Natural killer cell treated with Interleukin-12 subunit alpha and Interleukin-12 subunit beta and Interleukin-15 and Interleukin-18, amount 100 ng/mL, for 72 hours (primary cell): Measurements from ENCODE around the gene HOXD4. TPM values are rescaled to one million over a fixed set of nuclear protein-coding genes. Genes with fewer than 3 reads are reported as not detected.

Experiments used
- ATAC-seq, 2 donors: fragments of 150-1000 bp; cut with Tn5 transposase in 1 of 2; sonication (Bioruptor Pico), chemical (Tn5 transposase) in 1 of 2; 2 replicates each; pipeline ENCODE4 v1.10.0; 2021
- DNase-seq: peaks from one replicate; pipeline ENCODE4 v3.0.0; 2022; ENCODE audit warnings: low spot score
- H3K27ac Mint-ChIP-seq, 2 donors: 1 replicate in 1 of 2; 2 replicates in 1 of 2; pipeline ENCODE4 v1.8.0; 2022; ENCODE audit warnings: mixed read lengths in 2 of 2, mild to moderate bottlenecking in 1 of 2, moderate library complexity in 1 of 2
- H3K27me3 Mint-ChIP-seq, 2 donors: 1 replicate in 1 of 2; 2 replicates in 1 of 2; pipeline ENCODE4 v1.8.0; 2022; ENCODE audit warnings: mixed read lengths in 2 of 2
- H3K36me3 Mint-ChIP-seq: one replicate; pipeline ENCODE4 v1.8.0; 2022; ENCODE audit warnings: mixed read lengths
- H3K4me1 Mint-ChIP-seq, 2 donors: 1 replicate in 1 of 2; 2 replicates in 1 of 2; pipeline ENCODE4 v1.8.0; 2022; ENCODE audit warnings: low read depth in 2 of 2, mixed read lengths in 2 of 2, mild to moderate bottlenecking in 1 of 2
- H3K4me3 Mint-ChIP-seq: one replicate; pipeline ENCODE4 v1.8.0; 2022; ENCODE audit warnings: mixed read lengths
- H3K9me3 Mint-ChIP-seq: 2 replicates; pipeline ENCODE4 v1.8.0; 2022; ENCODE audit warnings: mixed read lengths
- total RNA-seq, 2 donors: library from RNA; stranded (reverse); gene quantifications; one replicate each; pipeline ENCODE4 v1.2.3, GENCODE V29; 2022

HOXD4 gene
- total RNA-seq, 2 donors from 2014 or later = not detected

GRCh38 chr2:176118601-176119339 lies 32.6 kb upstream of the HOXD4 start:
- peaks cover 54 to 69% of the 10 kb centered on the region in 2 donors for H3K27me3 Mint-ChIP-seq
- H3K4me3 Mint-ChIP-seq = peak overlapping the region; percentile 40
- H3K4me1 Mint-ChIP-seq = peaks cover 9 to 11% of the 10 kb centered on the region in 2 donors
- DNase-seq (no peak), ATAC-seq (no peak)
- peaks cover 3% of the 10 kb centered on the region for H3K9me3 Mint-ChIP-seq
- H3K27ac Mint-ChIP-seq = no peak overlapping the region
- peaks cover 13% of the 10 kb centered on the region for H3K36me3 Mint-ChIP-seq

GRCh38 chr2:176120364-176121189 lies 30.8 kb upstream of the HOXD4 start:
- H3K4me1 Mint-ChIP-seq = peaks cover 9 to 13% of the 10 kb centered on the region in 2 donors
- DNase-seq (no peak), ATAC-seq (no peak)
- no peak overlapping the region for H3K4me3 Mint-ChIP-seq
- H3K27ac Mint-ChIP-seq = no peak overlapping the region
- peaks cover 64 to 73% of the 10 kb centered on the region in 2 donors for H3K27me3 Mint-ChIP-seq
- H3K9me3 Mint-ChIP-seq = peaks cover 3% of the 10 kb centered on the region
- H3K36me3 Mint-ChIP-seq = peaks cover 13% of the 10 kb centered on the region

DNA sequence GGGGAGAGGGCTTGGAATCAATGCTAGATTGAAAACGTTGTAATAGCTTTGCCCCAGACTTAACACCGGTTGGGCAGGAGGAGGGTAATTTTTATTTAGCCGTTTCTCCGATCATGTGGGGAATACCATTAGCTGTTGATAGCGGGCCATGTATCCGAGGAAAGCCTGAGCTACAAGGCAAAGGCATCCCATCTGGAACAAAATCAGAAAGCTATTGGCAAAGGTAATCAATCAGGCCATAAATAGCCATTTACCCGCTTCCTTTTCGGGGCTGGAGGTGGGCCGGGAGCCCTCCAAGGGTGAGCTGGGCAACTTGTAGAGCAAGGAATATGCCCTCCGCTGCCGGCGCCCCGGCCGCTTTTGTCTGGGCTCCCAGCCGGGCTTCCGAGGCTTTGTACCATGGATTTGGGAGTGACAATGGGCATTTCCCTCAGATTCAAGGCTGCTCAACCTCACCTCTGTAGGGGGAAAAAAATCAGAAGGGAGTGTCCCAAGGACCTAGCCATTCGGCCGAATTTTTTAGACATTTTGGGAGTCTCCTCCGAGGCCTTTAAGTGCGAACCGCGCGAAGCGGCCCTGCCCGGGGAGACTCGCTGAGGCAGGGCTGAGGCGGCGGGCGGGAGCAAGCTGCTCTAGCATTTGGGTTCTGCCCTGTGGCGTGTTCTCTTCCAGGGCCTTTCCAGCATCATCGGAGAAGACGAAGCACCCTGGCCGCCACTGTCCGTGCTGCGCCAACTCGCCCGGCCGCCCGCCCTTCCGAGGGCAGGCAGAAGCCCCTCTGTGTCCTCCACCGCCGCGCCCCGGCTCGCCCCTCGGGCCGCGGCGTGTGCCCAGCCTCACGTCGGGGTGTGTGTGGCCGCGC lies 29.9 kb upstream of the HOXD4 start:
- H3K4me3 Mint-ChIP-seq = no peak overlapping the region
- no peak overlapping the region for H3K27ac Mint-ChIP-seq
- H3K4me1 Mint-ChIP-seq = peaks cover 9 to 13% of the 10 kb centered on the region in 2 donors
- ATAC-seq (no peak), DNase-seq (no peak)
- H3K27me3 Mint-ChIP-seq = peaks cover 67 to 76% of the 10 kb centered on the region in 2 donors
- peaks cover 13% of the 10 kb centered on the region for H3K36me3 Mint-ChIP-seq
- H3K9me3 Mint-ChIP-seq = peaks cover 3% of the 10 kb centered on the region

DNA sequence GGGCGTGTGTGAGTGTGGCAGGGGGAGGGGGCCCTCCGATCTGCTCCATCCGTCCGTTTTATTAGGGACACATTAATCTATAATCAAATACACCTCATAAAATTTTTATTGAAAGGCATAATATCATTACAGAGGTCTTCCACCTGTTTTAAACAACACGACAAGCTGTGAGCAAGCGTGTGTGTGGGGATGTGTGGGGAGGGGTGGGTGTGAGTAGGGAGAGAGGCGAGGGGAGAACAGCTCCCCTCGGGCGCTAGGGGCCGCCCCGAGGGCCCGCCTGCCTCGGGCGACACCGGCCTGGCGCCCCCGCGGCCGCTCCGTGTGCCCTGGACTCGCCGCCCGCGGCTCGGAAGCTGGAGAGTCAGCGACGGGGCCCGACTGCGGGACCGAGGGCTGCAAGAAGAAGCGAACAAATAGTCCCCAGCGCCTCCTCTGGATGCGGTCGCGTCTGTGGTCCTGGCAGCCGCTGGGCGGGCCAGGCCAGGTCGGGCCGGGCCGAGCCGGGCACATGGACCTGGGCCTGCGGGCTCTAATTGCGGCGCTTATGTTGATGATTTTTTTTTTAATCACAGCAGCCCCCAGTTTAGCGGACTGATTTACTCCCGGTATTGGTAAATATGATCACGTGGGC lies 29.2 kb upstream of the HOXD4 start:
- Mint-ChIP-seq H3K4me3 (no peak overlapping the region), H3K4me1 (peaks cover 9 to 13% of the 10 kb centered on the region in 2 donors), H3K27me3 (peaks cover 65 to 75% of the 10 kb centered on the region in 2 donors), H3K27ac (no peak overlapping the region), H3K9me3 (peaks cover 3% of the 10 kb centered on the region), H3K36me3 (peaks cover 7% of the 10 kb centered on the region)
- ATAC-seq (peak in 1 of 2 donors; percentile 14), DNase-seq (no peak)

GRCh38 chr2:176122683-176123410 lies 28.5 kb upstream of the HOXD4 start, which contains the start of gene HOXD9:
TSS of gene HOXD9 (plus strand) at chr2:176122719. CDS start at chr2:176122769, 50 bp downstream.
- DNase-seq = no peak
- H3K27ac Mint-ChIP-seq = no peak within 1 kb of the TSS
- peak; percentile 47 to 71 for ATAC-seq
- H3K4me3 Mint-ChIP-seq = no peak within 1 kb of the TSS
- peaks cover 66 to 75% of the 10 kb centered on the region in 2 donors for H3K27me3 Mint-ChIP-seq
- H3K9me3 Mint-ChIP-seq = peaks cover 3% of the 10 kb centered on the region
- peaks cover 9 to 13% of the 10 kb centered on the region in 2 donors for H3K4me1 Mint-ChIP-seq
- peaks cover 7% of the 10 kb centered on the region for H3K36me3 Mint-ChIP-seq

- Mint-ChIP-seq H3K9me3 (peaks cover 3% of the 10 kb centered on the region), H3K27ac (no peak overlapping the region), H3K27me3 (peaks cover 66 to 75% of the 10 kb centered on the region in 2 donors), H3K36me3 (peaks cover 12% of the 10 kb centered on the region), H3K4me3 (no peak overlapping the region), H3K4me1 (peaks cover 11 to 15% of the 10 kb centered on the region in 2 donors)
- no peak for ATAC-seq
- DNase-seq = no peak
Measured at GRCh38 chr2:176123411-176124109, 27.8 kb upstream of the HOXD4 start.

DNA sequence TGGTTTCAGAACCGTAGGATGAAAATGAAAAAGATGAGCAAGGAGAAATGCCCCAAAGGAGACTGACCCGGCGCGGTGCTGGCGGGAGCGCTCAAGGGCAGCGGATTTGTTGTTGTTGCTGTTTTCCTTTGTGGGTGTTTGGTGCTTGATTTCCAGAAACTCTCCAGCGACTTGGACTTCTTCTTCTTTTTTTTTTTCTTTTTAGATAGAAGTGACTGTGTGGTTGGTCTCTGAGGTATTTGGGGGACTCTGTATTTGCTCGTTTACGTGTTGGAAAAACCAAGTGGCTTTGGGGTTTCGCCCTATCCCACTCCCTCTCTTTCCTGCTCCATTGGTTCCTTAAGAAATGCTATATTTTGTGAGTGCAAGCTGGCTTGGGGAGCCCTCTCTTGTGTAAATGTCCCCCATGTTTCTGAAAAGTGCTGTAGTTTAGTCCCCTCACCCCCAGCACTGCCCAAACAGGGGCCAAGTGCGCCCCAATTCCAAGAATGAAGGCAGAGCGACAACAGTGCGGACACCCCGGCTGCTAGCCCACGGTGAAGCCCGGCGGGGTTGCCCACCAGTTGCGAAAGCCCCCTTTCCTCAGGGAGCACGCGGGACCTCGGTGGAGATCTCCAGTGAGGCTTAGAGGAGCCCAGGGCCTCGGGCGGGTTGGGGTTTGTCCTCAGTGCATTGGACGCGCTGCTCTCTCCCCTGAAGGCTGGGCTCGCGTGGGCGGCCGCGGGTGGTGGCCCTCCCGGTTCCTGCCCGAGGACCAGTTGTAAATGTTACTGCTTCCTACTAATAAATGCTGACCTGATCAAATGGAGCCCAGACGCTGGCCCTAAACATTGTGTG lies 27.0 kb upstream of the HOXD4 start:
- Mint-ChIP-seq H3K36me3 (peaks cover 7% of the 10 kb centered on the region), H3K27me3 (peaks cover 62 to 74% of the 10 kb centered on the region in 2 donors), H3K4me1 (peaks cover 7 to 15% of the 10 kb centered on the region in 2 donors), H3K4me3 (no peak overlapping the region), H3K9me3 (no peaks in the 10 kb centered on the region), H3K27ac (no peak overlapping the region)
- DNase-seq (no peak), ATAC-seq (no peak)

- H3K9me3 Mint-ChIP-seq = no peaks in the 10 kb centered on the region
- H3K4me1 Mint-ChIP-seq = peaks cover 7 to 15% of the 10 kb centered on the region in 2 donors
- ATAC-seq (peak in 1 of 2 donors; percentile 28), DNase-seq (no peak)
- H3K36me3 Mint-ChIP-seq = peaks cover 7% of the 10 kb centered on the region
- peaks cover 54 to 66% of the 10 kb centered on the region in 2 donors for H3K27me3 Mint-ChIP-seq
- no peak overlapping the region for H3K4me3 Mint-ChIP-seq
- no peak overlapping the region for H3K27ac Mint-ChIP-seq
Measured at GRCh38 chr2:176124947-176125771, 26.2 kb upstream of the HOXD4 start.

GRCh38 chr2:176125772-176126054 lies 25.6 kb upstream of the HOXD4 start:
- no peak for ATAC-seq
- no peak for DNase-seq
- Mint-ChIP-seq H3K27me3 (peaks cover 52 to 62% of the 10 kb centered on the region in 2 donors), H3K4me1 (peaks cover 8 to 17% of the 10 kb centered on the region in 2 donors), H3K27ac (no peak overlapping the region), H3K4me3 (no peak overlapping the region), H3K9me3 (no peaks in the 10 kb centered on the region), H3K36me3 (peaks cover 7% of the 10 kb centered on the region)

GRCh38 chr2:176126929-176127773 lies 24.2 kb upstream of the HOXD4 start:
- DNase-seq = no peak

More at GRCh38 chr2:176126929-176127773, 24.2 kb upstream of the HOXD4 start:
- Mint-ChIP-seq H3K36me3 (peaks cover 7% of the 10 kb centered on the region), H3K4me3 (no peak overlapping the region), H3K9me3 (no peaks in the 10 kb centered on the region), H3K27ac (no peak overlapping the region), H3K27me3 (peaks cover 59 to 71% of the 10 kb centered on the region in 2 donors), H3K4me1 (peaks cover 15 to 25% of the 10 kb centered on the region in 2 donors)
- no peak for ATAC-seq
